ENCODE measurements around the gene PWWP2B. TPM values are rescaled to one million over a fixed set of nuclear protein-coding genes. Genes with fewer than 3 reads are reported as not detected.

PWWP2B gene
- total RNA-seq, 1 donor from 2014 or later = 12.0 TPM

GRCh38 chr10:132428486-132428995, 31.5 kb downstream of the PWWP2B start:
- no peak overlapping the region for H3K4me3 ChIP-seq (ENCODE audit: insufficient read depth, low read depth, low read length)
- no peaks in the 10 kb centered on the region for H3K79me2 ChIP-seq (ENCODE audit: insufficient read depth, low read length)
- H3K27me3 Mint-ChIP-seq (ENCODE audit: low read depth, unreplicated experiment) = no peaks in the 10 kb centered on the region
- H3K4me1 ChIP-seq (ENCODE audit: insufficient read depth, low read length) = no peaks in the 10 kb centered on the region
- peaks cover 2% of the 10 kb centered on the region for H3K36me3 Mint-ChIP-seq (ENCODE audit: low read depth, unreplicated experiment)
- H3K27me3 ChIP-seq (ENCODE audit: insufficient read depth, low read length) = no peaks in the 10 kb centered on the region
- no peaks in the 10 kb centered on the region for H4K20me1 ChIP-seq (ENCODE audit: insufficient read depth, low read length)
- no peak for DNase-seq (ENCODE audit: low read depth)
- no peaks in the 10 kb centered on the region for H3K36me3 ChIP-seq (ENCODE audit: insufficient read depth, low read length)
- no peaks in the 10 kb centered on the region for H3K4me1 Mint-ChIP-seq (ENCODE audit: low read depth, unreplicated experiment)
- no peak overlapping the region for H2AFZ ChIP-seq (ENCODE audit: low read depth, low read length)
- H3K9ac ChIP-seq (ENCODE audit: low read length) = no peak overlapping the region
- TF ChIP-seq CTCF (IDR thresholded peaks at IDR 0.05; ENCODE audit: insufficient read depth, low read depth, low read length) (no peak), EZH2 (IDR thresholded peaks at IDR 0.05; ENCODE audit: insufficient read depth, low read length) (no peak)
- H3K4me2 ChIP-seq (ENCODE audit: low read length) = no peak overlapping the region
- no peak overlapping the region for H3K27ac ChIP-seq (ENCODE audit: low read depth, low read length)
- H3K9me3 ChIP-seq (ENCODE audit: insufficient read depth, low read depth, low read length) = no peaks in the 10 kb centered on the region
- no peak overlapping the region for H3K4me3 Mint-ChIP-seq (ENCODE audit: unreplicated experiment)
- H3K9me3 Mint-ChIP-seq (ENCODE audit: unreplicated experiment) = no peaks in the 10 kb centered on the region
- FAIRE-seq = no peak
- H3K27ac Mint-ChIP-seq (ENCODE audit: unreplicated experiment) = no peak overlapping the region

GRCh38 chr10:132429281-132430230, 32.6 kb downstream of the PWWP2B start:
- H3K79me2 ChIP-seq (ENCODE audit: insufficient read depth, low read length) = no peaks in the 10 kb centered on the region
- no peak overlapping the region for H3K4me2 ChIP-seq (ENCODE audit: low read length)
- DNase-seq (ENCODE audit: low read depth) = no peak
- H3K4me1 Mint-ChIP-seq (ENCODE audit: low read depth, unreplicated experiment) = no peaks in the 10 kb centered on the region
- no peaks in the 10 kb centered on the region for H3K9me3 Mint-ChIP-seq (ENCODE audit: unreplicated experiment)
- no peaks in the 10 kb centered on the region for H3K4me1 ChIP-seq (ENCODE audit: insufficient read depth, low read length)
- TF ChIP-seq EZH2 (IDR thresholded peaks at IDR 0.05; ENCODE audit: insufficient read depth, low read length) (no peak), CTCF (IDR thresholded peaks at IDR 0.05; ENCODE audit: insufficient read depth, low read depth, low read length) (no peak)
- H3K4me3 ChIP-seq (ENCODE audit: insufficient read depth, low read depth, low read length) = no peak overlapping the region
- no peak overlapping the region for H3K27ac Mint-ChIP-seq (ENCODE audit: unreplicated experiment)
- no peaks in the 10 kb centered on the region for H3K36me3 ChIP-seq (ENCODE audit: insufficient read depth, low read length)
- H3K4me3 Mint-ChIP-seq (ENCODE audit: unreplicated experiment) = no peak overlapping the region
- H3K27me3 Mint-ChIP-seq (ENCODE audit: low read depth, unreplicated experiment) = no peaks in the 10 kb centered on the region
- H2AFZ ChIP-seq (ENCODE audit: low read depth, low read length) = no peak overlapping the region
- H3K36me3 Mint-ChIP-seq (ENCODE audit: low read depth, unreplicated experiment) = peaks cover 2% of the 10 kb centered on the region
- no peaks in the 10 kb centered on the region for H3K9me3 ChIP-seq (ENCODE audit: insufficient read depth, low read depth, low read length)
- H4K20me1 ChIP-seq (ENCODE audit: insufficient read depth, low read length) = no peaks in the 10 kb centered on the region
- no peak overlapping the region for H3K27ac ChIP-seq (ENCODE audit: low read depth, low read length)
- H3K27me3 ChIP-seq (ENCODE audit: insufficient read depth, low read length) = no peaks in the 10 kb centered on the region
- H3K9ac ChIP-seq (ENCODE audit: low read length) = no peak overlapping the region
- no peak for FAIRE-seq
